ENCODE data around the gene POLD2.

GRCh38 chr7:44122529-44122928, 819 bp downstream of the POLD2 start:
- TF ChIP-seq CTCF (conservative IDR thresholded peaks at IDR 0.05 in 1 of 2, IDR thresholded peaks at IDR 0.05 in 1 of 2; ENCODE audit: extremely low read depth in 1 of 2, insufficient read depth in 1 of 2, low read depth in 1 of 2, low read length in 2 of 2): no peak
- TF ChIP-seq EZH2 (IDR thresholded peaks at IDR 0.05; ENCODE audit: borderline replicate concordance, low read length): no peak

Data from mammary epithelial cell (primary cell).